ENCODE results near the gene MSX2. TPM values are rescaled to one million over a fixed set of nuclear protein-coding genes. Genes with fewer than 3 reads are reported as not detected.
"Not testable (repeated sequence)": the region's sequence is repeated elsewhere in the genome, so short reads cannot be mapped to it uniquely, and the experiment has no call there.

MSX2 gene
- polyA plus RNA-seq, 4 donors = 0.35 to 0.94 (median 0.78) TPM

- DNase-seq (ENCODE audit: low read depth in 4 of 4, low spot score in 3 of 4) = no peak
Observed at GRCh38 chr5:174732036-174733020, 7.9 kb downstream of the MSX2 start.

GRCh38 chr5:174733091-174733690 lies 8.8 kb downstream of the MSX2 start:
- DNase-seq (ENCODE audit: low read depth in 4 of 4, low spot score in 3 of 4) = no peak

- DNase-seq (ENCODE audit: low read depth in 4 of 4, low spot score in 3 of 4) = no peak
Observed at GRCh38 chr5:174733836-174734235, 9.5 kb downstream of the MSX2 start.

- DNase-seq (ENCODE audit: low read depth in 4 of 4, low spot score in 3 of 4) = no peak
Observed at GRCh38 chr5:174734571-174735497, 10.5 kb downstream of the MSX2 start.

GRCh38 chr5:174735498-174736330 lies 11.3 kb downstream of the MSX2 start:
- DNase-seq (ENCODE audit: low read depth in 4 of 4, low spot score in 3 of 4) = no peak

- no peak for DNase-seq (ENCODE audit: low read depth in 4 of 4, low spot score in 3 of 4)
Observed at GRCh38 chr5:174736331-174736721, 11.9 kb downstream of the MSX2 start.

- no peak for DNase-seq (ENCODE audit: low read depth in 4 of 4, low spot score in 3 of 4)
Observed at GRCh38 chr5:174736777-174737176, 12.4 kb downstream of the MSX2 start.

- no peak for DNase-seq (ENCODE audit: low read depth in 4 of 4, low spot score in 3 of 4)
Observed at GRCh38 chr5:174737330-174737729, 12.9 kb downstream of the MSX2 start.

GRCh38 chr5:174741352-174741751 lies 17.0 kb downstream of the MSX2 start:
- DNase-seq (ENCODE audit: low read depth in 4 of 4, low spot score in 3 of 4) = no peak

- DNase-seq (ENCODE audit: low read depth in 4 of 4, low spot score in 3 of 4) = no peak
Observed at GRCh38 chr5:174744896-174745295, 20.5 kb downstream of the MSX2 start.

- no peak for DNase-seq (ENCODE audit: low read depth in 4 of 4, low spot score in 3 of 4)
Observed at GRCh38 chr5:174745590-174746103, 21.3 kb downstream of the MSX2 start.

- no peak for DNase-seq (ENCODE audit: low read depth in 4 of 4, low spot score in 3 of 4)
Observed at GRCh38 chr5:174750711-174751110, 26.3 kb downstream of the MSX2 start.

GRCh38 chr5:174751154-174752000 lies 27.0 kb downstream of the MSX2 start:
- no peak for DNase-seq (ENCODE audit: low read depth in 4 of 4, low spot score in 3 of 4)

- no peak for DNase-seq (ENCODE audit: low read depth in 4 of 4, low spot score in 3 of 4)
Observed at GRCh38 chr5:174752121-174752520, 27.7 kb downstream of the MSX2 start.

GRCh38 chr5:174755106-174755505 lies 30.7 kb downstream of the MSX2 start:
- no peak for DNase-seq (ENCODE audit: low read depth in 4 of 4, low spot score in 3 of 4)

GRCh38 chr5:174759091-174759490 lies 34.7 kb downstream of the MSX2 start:
- no peak for DNase-seq (ENCODE audit: low read depth in 4 of 4, low spot score in 3 of 4)

- no peak for DNase-seq (ENCODE audit: low read depth in 4 of 4, low spot score in 3 of 4)
Observed at GRCh38 chr5:174760721-174761120, 36.3 kb downstream of the MSX2 start.

GRCh38 chr5:174761341-174761740 lies 37.0 kb downstream of the MSX2 start:
- not testable (repeated sequence) for DNase-seq (ENCODE audit: low read depth in 4 of 4, low spot score in 3 of 4)

GRCh38 chr5:174764309-174764708 lies 39.9 kb downstream of the MSX2 start:
- DNase-seq (ENCODE audit: low read depth in 4 of 4, low spot score in 3 of 4) = no peak

All from right renal pelvis (tissue), 4 donors.